CD14-positive monocyte (primary cell): ENCODE data around the gene KLHL36. TPM values are rescaled to one million over a fixed set of nuclear protein-coding genes. Genes with fewer than 3 reads are reported as not detected.

ENCODE experiments used
- DNase-seq, 3 donors: peaks; one replicate each; pipeline ENCODE4 v3.0.0-alpha.2; 2011 to 2022
- H2AFZ ChIP-seq: 2 replicates; pipeline ENCODE4 v1.6.0; 2012; ENCODE audit warnings: mild to moderate bottlenecking, low read depth, low read length, inconsistent platforms; ENCODE audit not compliant: insufficient read depth, poor library complexity, severe bottlenecking
- H3K27ac ChIP-seq, 2 donors: 1 replicate in 1 of 2; 2 replicates in 1 of 2; pipeline ENCODE4 v1.5.1; 2012 to 2013; ENCODE audit warnings: low read length in 2 of 2, control low read depth in 1 of 2, inconsistent platforms in 1 of 2, low read depth in 1 of 2, mild to moderate bottlenecking in 1 of 2
- H3K27me3 ChIP-seq, 2 donors: one replicate each; pipeline versions ENCODE4 v1.6.0 to v1.6.1; 2011 to 2013; ENCODE audit warnings: low read length in 2 of 2; ENCODE audit not compliant: control insufficient read depth in 2 of 2, insufficient read depth in 2 of 2
- H3K36me3 ChIP-seq, 2 donors: replicated peaks in 1 of 2; 1 replicate in 1 of 2; 2 replicates in 1 of 2; pipeline versions ENCODE4 v1.5.1 to v1.6.1; 2012 to 2013; ENCODE audit warnings: low read length in 2 of 2, control low read depth in 1 of 2, inconsistent platforms in 1 of 2, mild to moderate bottlenecking in 1 of 2; ENCODE audit not compliant: insufficient read depth in 2 of 2, control insufficient read depth in 1 of 2
- H3K4me1 ChIP-seq, 2 donors: 1 replicate in 1 of 2; 2 replicates in 1 of 2; pipeline versions ENCODE4 v1.5.1 to v1.6.1; 2012 to 2013; ENCODE audit warnings: low read length in 2 of 2, control low read depth in 1 of 2, inconsistent platforms in 1 of 2, mild to moderate bottlenecking in 1 of 2, moderate library complexity in 1 of 2; ENCODE audit not compliant: insufficient read depth in 2 of 2, control insufficient read depth in 1 of 2
- H3K4me2 ChIP-seq: replicated peaks from 2 replicates; pipeline ENCODE3; 2012; ENCODE audit warnings: low read length, moderate library complexity, mild to moderate bottlenecking; ENCODE audit not compliant: poor library complexity, severe bottlenecking; ENCODE audit errors: extremely low read depth
- H3K4me3 ChIP-seq, 3 experiments: fragments of 200-600 bp in 1 of 3; sonication (generic) in 1 of 3; replicated peaks in 1 of 3; 1 replicate in 2 of 3; 2 replicates in 1 of 3; pipeline ENCODE4 v1.5.1; 2011 to 2013; ENCODE audit warnings: low read length in 3 of 3, mild to moderate bottlenecking in 3 of 3, control low read depth in 2 of 3, low read depth in 2 of 3, inconsistent platforms in 1 of 3, moderate library complexity in 1 of 3
- H3K79me2 ChIP-seq: 2 replicates; pipeline ENCODE4 v1.6.0; 2012; ENCODE audit warnings: mild to moderate bottlenecking, control low read depth, inconsistent platforms, low read length, moderate library complexity; ENCODE audit not compliant: insufficient read depth
- H3K9ac ChIP-seq: 2 replicates; pipeline ENCODE4 v1.6.0; 2017; ENCODE audit warnings: low read length, mild to moderate bottlenecking; ENCODE audit not compliant: insufficient read depth, poor library complexity, severe bottlenecking
- H3K9me3 ChIP-seq, 2 donors: replicated peaks in 1 of 2; 1 replicate in 1 of 2; 2 replicates in 1 of 2; pipeline versions ENCODE4 v1.5.1 to v1.6.1; 2012 to 2013; ENCODE audit warnings: low read length in 2 of 2, control low read depth in 1 of 2; ENCODE audit not compliant: control insufficient read depth in 1 of 2, insufficient read depth in 1 of 2
- H4K20me1 ChIP-seq: 2 replicates; pipeline ENCODE4 v1.6.0; 2012; ENCODE audit warnings: mild to moderate bottlenecking, low read length, control low read depth, moderate library complexity; ENCODE audit not compliant: insufficient read depth
- H3K27ac Mint-ChIP-seq, 7 donors: one replicate each; pipeline ENCODE4 v1.8.0; 2020; ENCODE audit warnings: mild to moderate bottlenecking in 7 of 7, mixed read lengths in 7 of 7, moderate library complexity in 6 of 7, inconsistent platforms in 2 of 7
- H3K27me3 Mint-ChIP-seq, 3 donors: one replicate each; pipeline ENCODE4 v1.8.0; 2021 to 2022; ENCODE audit warnings: low read depth in 3 of 3, mild to moderate bottlenecking in 3 of 3, mixed read lengths in 3 of 3, moderate library complexity in 3 of 3, inconsistent platforms in 1 of 3
- H3K36me3 Mint-ChIP-seq, 2 donors: one replicate each; pipeline ENCODE4 v1.8.0; 2020; ENCODE audit warnings: mixed read lengths in 2 of 2, inconsistent platforms in 1 of 2, mild to moderate bottlenecking in 1 of 2
- H3K4me1 Mint-ChIP-seq: one replicate; pipeline ENCODE4 v1.8.0; 2020; ENCODE audit warnings: mild to moderate bottlenecking, mixed read lengths
- H3K4me3 Mint-ChIP-seq, 2 donors: one replicate each; pipeline ENCODE4 v1.8.0; 2020; ENCODE audit warnings: mild to moderate bottlenecking in 2 of 2, mixed read lengths in 2 of 2, moderate library complexity in 1 of 2
- H3K9me3 Mint-ChIP-seq, 7 donors: one replicate each; pipeline ENCODE4 v1.8.0; 2020 to 2022; ENCODE audit warnings: mixed read lengths in 7 of 7, mild to moderate bottlenecking in 6 of 7, moderate library complexity in 6 of 7, inconsistent platforms in 2 of 7
- CTCF ChIP-seq: fragments of 200-600 bp; IDR thresholded peaks from one replicate; pipeline ENCODE4 v1.8.0; 2022; ENCODE audit warnings: antibody characterized with exemption, mild to moderate bottlenecking
- WGBS: methylation state at CpG from one replicate; pipeline ENCODE4 v1.1.5; 2013; ENCODE audit warnings: missing lambda C conversion rate; ENCODE audit not compliant: insufficient coverage; 5-methylcytosine and 5-hydroxymethylcytosine counted together
- intact Hi-C, 2 donors: fragments of 100-400 bp; cut with micrococcal nuclease; formaldehyde crosslinking; loops; one replicate each; pipeline versions ENCODE4 v1.15.0 to v1.15.1; 2023
- polyA plus RNA-seq, 3 donors: library from polyadenylated mRNA; depleted of rRNA in 1 of 3; unstranded in 2 of 3; stranded (reverse) in 1 of 3; fragments of 300-500 nt in 2 of 3; fragments of >200 nt in 1 of 3; fragmentation: Illumina TruSeq in 2 of 3; gene quantifications; 1 replicate in 2 of 3; 2 replicates in 1 of 3; pipeline ENCODE4 v1.2.3, GENCODE V29; 2012 to 2021

The KLHL36 gene
- polyA plus RNA-seq, 3 donors = 12.1 to 50.8 (median 14.2) TPM

- H3K79me2 ChIP-seq = no peaks in the 10 kb centered on the region
- 37% methylated on average over 16 of the region's 26 CpGs for WGBS
- H3K36me3 ChIP-seq = peaks cover 3 to 12% of the 10 kb centered on the region in 2 donors
- Mint-ChIP-seq H3K36me3 (peaks cover 11 to 17% of the 10 kb centered on the region in 2 donors), H3K4me3 (peak overlapping the region in 1 of 2 donors; percentile 42), H3K27ac (no peak overlapping the region), H3K27me3 (peaks cover 0 to 11% (median 3%) of the 10 kb centered on the region in 3 donors), H3K4me1 (peaks cover 16% of the 10 kb centered on the region), H3K9me3 (no peaks in the 10 kb centered on the region)
- H3K4me2 ChIP-seq = no peak overlapping the region
- H3K27ac ChIP-seq = no peak overlapping the region
- H3K27me3 ChIP-seq = no peaks in the 10 kb centered on the region
- TF ChIP-seq CTCF = peak; percentile 86
- H3K9ac ChIP-seq = no peak overlapping the region
- no peaks in the 10 kb centered on the region for H3K9me3 ChIP-seq
- DNase-seq = peak; percentile 74 to 86 (median 80)
- peaks cover 4 to 12% of the 10 kb centered on the region in 2 donors for H3K4me1 ChIP-seq
- H4K20me1 ChIP-seq = peaks cover 8% of the 10 kb centered on the region
- no peak overlapping the region for H2AFZ ChIP-seq
- H3K4me3 ChIP-seq = no peak overlapping the region
- intact Hi-C loops = loop anchor here (1.0 to 10.0 kb wide), 3 partner anchors 52 to 302 kb away; no protein-coding TSS in a partner anchor
Observed at GRCh38 chr16:84672276-84673202, 24.2 kb downstream of the KLHL36 start.

- Histone ChIP-seq H3K4me1 (peaks cover 4 to 12% of the 10 kb centered on the region in 2 donors), H3K79me2 (no peaks in the 10 kb centered on the region), H3K36me3 (peaks cover 0 to 6% of the 10 kb centered on the region in 2 donors), H3K4me2 (no peak overlapping the region), H3K4me3 (no peak overlapping the region), H4K20me1 (peaks cover 1% of the 10 kb centered on the region), H3K27ac (no peak overlapping the region), H3K27me3 (no peaks in the 10 kb centered on the region), H3K9me3 (no peaks in the 10 kb centered on the region), H2AFZ (no peak overlapping the region), H3K9ac (no peak overlapping the region)
- peak in 2 of 3 donors; percentile 15 to 27 for DNase-seq
- peaks cover 0 to 11% (median 3%) of the 10 kb centered on the region in 3 donors for H3K27me3 Mint-ChIP-seq
- peaks cover 16% of the 10 kb centered on the region for H3K4me1 Mint-ChIP-seq
- no peaks in the 10 kb centered on the region for H3K9me3 Mint-ChIP-seq
- TF ChIP-seq CTCF = no peak
- H3K36me3 Mint-ChIP-seq = peaks cover 4 to 11% of the 10 kb centered on the region in 2 donors
- no peak overlapping the region for H3K27ac Mint-ChIP-seq
- 66% methylated on average over 2 of the region's 3 CpGs for WGBS
- intact Hi-C loops = loop anchor here in 1 of 2 donors (2.0 to 10.0 kb wide), 2 partner anchors 52 to 302 kb away; no protein-coding TSS in a partner anchor
- no peak overlapping the region for H3K4me3 Mint-ChIP-seq
Observed at GRCh38 chr16:84673203-84673535, 24.9 kb downstream of the KLHL36 start.
